GM23248 (cell line): Measurements from ENCODE around the gene TBC1D13. TPM values are rescaled to one million over a fixed set of nuclear protein-coding genes. Genes with fewer than 3 reads are reported as not detected.
A peak's percentile ranks its signal among the peaks of the same experiment; 100 is the strongest.

ENCODE experiments used
- DNase-seq: peaks from one replicate; pipeline ENCODE4 v3.0.0-alpha.2; 2015
- H2AFZ ChIP-seq: fragments of 200-600 bp; sonication (generic); 2 replicates; pipeline ENCODE4 v1.6.1; 2016; ENCODE audit warnings: antibody characterized with exemption
- H3F3A ChIP-seq: fragments of 200-600 bp; sonication (generic); 2 replicates; pipeline ENCODE4 v1.6.1; 2016; ENCODE audit warnings: mild to moderate bottlenecking, antibody characterized with exemption, mixed run types; ENCODE audit not compliant: insufficient read depth
- H3K27ac ChIP-seq: fragments of 200-600 bp; sonication (generic); 2 replicates; pipeline ENCODE4 v1.5.1; 2016; ENCODE audit warnings: mild to moderate bottlenecking
- H3K27me3 ChIP-seq: fragments of 200-600 bp; sonication (generic); replicated peaks from 2 replicates; pipeline ENCODE4 v1.6.1; 2016; ENCODE audit warnings: mild to moderate bottlenecking; ENCODE audit not compliant: insufficient read depth
- H3K36me3 ChIP-seq: fragments of 200-600 bp; sonication (generic); 2 replicates; pipeline ENCODE4 v1.6.1; 2016; ENCODE audit warnings: low read depth, mild to moderate bottlenecking
- H3K4me1 ChIP-seq: fragments of 200-600 bp; sonication (generic); 2 replicates; pipeline ENCODE4 v1.6.1; 2016; ENCODE audit warnings: mild to moderate bottlenecking; ENCODE audit not compliant: insufficient read depth
- H3K4me2 ChIP-seq: fragments of 200-600 bp; sonication (generic); one replicate; pipeline ENCODE4 v1.6.1; 2016; ENCODE audit warnings: mild to moderate bottlenecking; ENCODE audit not compliant: unreplicated experiment
- H3K4me3 ChIP-seq: fragments of 200-600 bp; sonication (generic); 2 replicates; pipeline ENCODE4 v1.5.1; 2016; ENCODE audit warnings: mild to moderate bottlenecking
- H3K79me2 ChIP-seq: fragments of 200-600 bp; sonication (generic); 2 replicates; pipeline ENCODE4 v1.6.1; 2016; ENCODE audit warnings: mild to moderate bottlenecking; ENCODE audit not compliant: insufficient read depth
- H3K9ac ChIP-seq: fragments of 200-600 bp; sonication (generic); 2 replicates; pipeline ENCODE4 v1.6.1; 2016; ENCODE audit warnings: mild to moderate bottlenecking
- H3K9me2 ChIP-seq: fragments of 200-600 bp; sonication (generic); 2 replicates; pipeline ENCODE4 v1.6.1; 2016; ENCODE audit warnings: mixed run types, mild to moderate bottlenecking, moderate library complexity; ENCODE audit not compliant: insufficient read depth
- H3K9me3 ChIP-seq: fragments of 200-600 bp; sonication (generic); one replicate; pipeline ENCODE4 v1.6.1; 2017; ENCODE audit warnings: low read depth
- H4K20me1 ChIP-seq: fragments of 200-600 bp; sonication (generic); 2 replicates; pipeline ENCODE4 v1.6.0; 2016; ENCODE audit not compliant: insufficient read depth
- EZH2 ChIP-seq: fragments of 200-600 bp; sonication (generic); IDR thresholded peaks from 2 replicates; pipeline ENCODE4 v1.6.1; 2018; ENCODE audit warnings: antibody characterized with exemption, mild to moderate bottlenecking; ENCODE audit not compliant: insufficient read depth, poor library complexity, severe bottlenecking
- EZH2phosphoT487 ChIP-seq: fragments of 200-600 bp; sonication (generic); IDR thresholded peaks from 2 replicates; pipeline ENCODE4 v1.6.1; 2018; ENCODE audit warnings: antibody characterized with exemption, moderate library complexity, mild to moderate bottlenecking, low read depth; ENCODE audit not compliant: insufficient read depth
- WGBS, 2 experiments: methylation state at CpG; one replicate each; pipeline ENCODE4 v1.1.6; 2015 to 2017; ENCODE audit warnings: low lambda C conversion rate in 2 of 2, low coverage in 1 of 2; ENCODE audit errors: missing lambda C conversion rate in 2 of 2; 5-methylcytosine and 5-hydroxymethylcytosine counted together
- in situ Hi-C: fragments of 300-500 bp; cut with MboI; formaldehyde crosslinking; loops from 2 replicates; pipeline ENCODE4 v1.15.0; 2020
- polyA plus RNA-seq: library from polyadenylated mRNA; unstranded; fragments of >200 nt; fragmentation: Nextera tagmentation; extraction: Ambion mirVana; gene quantifications from 2 replicates; pipeline ENCODE4 v1.2.1, GENCODE V29; 2016
- total RNA-seq: library from RNA; depleted of rRNA; stranded (reverse); fragments of >200 nt; shearing (Covaris generic); gene quantifications from 2 replicates; pipeline ENCODE4 v1.2.3, GENCODE V29; 2014

TBC1D13 gene
- total and polyA plus RNA-seq, 2 experiments from 2014 or later, result 17.3 to 25.3 TPM

- Histone ChIP-seq H3K9ac (no peak overlapping the region), H3K4me3 (no peak overlapping the region), H3K79me2 (peaks cover 80% of the 10 kb centered on the region), H3K36me3 (no peaks in the 10 kb centered on the region), H3K9me2 (no peaks in the 10 kb centered on the region), H3K9me3 (no peaks in the 10 kb centered on the region), H3F3A (no peaks in the 10 kb centered on the region), H3K4me1 (no peaks in the 10 kb centered on the region), H4K20me1 (no peaks in the 10 kb centered on the region), H3K27me3 (no peaks in the 10 kb centered on the region), H3K4me2 (no peak overlapping the region), H3K27ac (no peak overlapping the region), H2AFZ (no peak overlapping the region)
- 90 to 91% methylated on average over 6 of the region's 6 CpGs for WGBS, 2 experiments
- TF ChIP-seq EZH2phosphoT487, result no peak
- no peak for TF ChIP-seq EZH2
- in situ Hi-C loops, result no loop called here
- DNase-seq, result no peak
Observed at GRCh38 chr9:128764361-128764760, 22.7 kb upstream of the TBC1D13 start.

GRCh38 chr9:128765499-128765898 lies 21.6 kb upstream of the TBC1D13 start:
- Histone ChIP-seq H3K4me2 (no peak overlapping the region), H3K9me2 (no peaks in the 10 kb centered on the region), H3K79me2 (peaks cover 82% of the 10 kb centered on the region), H3K27me3 (no peaks in the 10 kb centered on the region), H3K4me1 (peaks cover 2% of the 10 kb centered on the region), H3K27ac (no peak overlapping the region), H3F3A (no peaks in the 10 kb centered on the region), H3K9me3 (no peaks in the 10 kb centered on the region), H3K36me3 (no peaks in the 10 kb centered on the region), H3K4me3 (no peak overlapping the region), H2AFZ (no peak overlapping the region), H4K20me1 (no peaks in the 10 kb centered on the region), H3K9ac (no peak overlapping the region)
- 73 to 74% methylated on average over 3 of the region's 3 CpGs for WGBS, 2 experiments
- in situ Hi-C loops, result no loop called here
- DNase-seq, result no peak
- TF ChIP-seq EZH2phosphoT487 (no peak), EZH2 (no peak)

GRCh38 chr9:128768606-128769005 lies 18.4 kb upstream of the TBC1D13 start:
- in situ Hi-C loops, result no loop called here
- H3K4me2 ChIP-seq, result no peak overlapping the region
- no peak for DNase-seq
- H3K9me2 ChIP-seq, result no peaks in the 10 kb centered on the region
- no peak for TF ChIP-seq EZH2
- H3K27ac ChIP-seq, result no peak overlapping the region
- no peaks in the 10 kb centered on the region for H3K9me3 ChIP-seq
- no peak overlapping the region for H3K4me3 ChIP-seq
- no peaks in the 10 kb centered on the region for H3F3A ChIP-seq
- WGBS, 2 experiments, result 61 to 65% methylated on average over 6 of the region's 6 CpGs
- no peak overlapping the region for H2AFZ ChIP-seq
- H3K36me3 ChIP-seq, result no peaks in the 10 kb centered on the region
- no peaks in the 10 kb centered on the region for H4K20me1 ChIP-seq
- H3K79me2 ChIP-seq, result peaks cover 70% of the 10 kb centered on the region
- no peak overlapping the region for H3K9ac ChIP-seq
- H3K4me1 ChIP-seq, result peaks cover 5% of the 10 kb centered on the region
- no peaks in the 10 kb centered on the region for H3K27me3 ChIP-seq

GRCh38 chr9:128770286-128771030 lies 16.6 kb upstream of the TBC1D13 start:
- peak; percentile 3 for DNase-seq
- H3K79me2 ChIP-seq, result peaks cover 54% of the 10 kb centered on the region
- peak overlapping the region; percentile 83 for H3K4me2 ChIP-seq
- H3K9me3 ChIP-seq, result no peaks in the 10 kb centered on the region
- no peaks in the 10 kb centered on the region for H3K9me2 ChIP-seq
- WGBS, 2 experiments, result 76 to 83% methylated on average over 11 of the region's 11 CpGs
- in situ Hi-C loops, result no loop called here
- no peaks in the 10 kb centered on the region for H3K27me3 ChIP-seq
- H4K20me1 ChIP-seq, result no peaks in the 10 kb centered on the region
- TF ChIP-seq EZH2phosphoT487 (no peak), EZH2 (no peak)
- H3K4me3 ChIP-seq, result peak overlapping the region; percentile 93
- peaks cover 5% of the 10 kb centered on the region for H3K4me1 ChIP-seq
- peak overlapping the region; percentile 91; the same call in 1 of the 2 replicates for H2AFZ ChIP-seq
- no peaks in the 10 kb centered on the region for H3K36me3 ChIP-seq
- H3K9ac ChIP-seq, result peak overlapping the region; percentile 95
- H3K27ac ChIP-seq, result peak overlapping the region; percentile 89
- H3F3A ChIP-seq, result no peaks in the 10 kb centered on the region
